GM12873 (cell line): ENCODE results near the gene PTK7.

Source experiments
- CTCF ChIP-seq: IDR thresholded peaks from 2 replicates; pipeline ENCODE4 v1.5.1; 2012; ENCODE audit warnings: low read depth, mild to moderate bottlenecking, moderate library complexity, low read length, control low read depth; ENCODE audit not compliant: insufficient read depth; ENCODE audit errors: missing control alignments

PTK7 gene

GRCh38 chr6:43192911-43193310, 116.8 kb downstream of the PTK7 start:
- no peak for TF ChIP-seq CTCF

- no peak for TF ChIP-seq CTCF
Observed at GRCh38 chr6:43193929-43194328, 117.8 kb downstream of the PTK7 start.

- TF ChIP-seq CTCF: no peak
Observed at GRCh38 chr6:43196337-43196736, 120.2 kb downstream of the PTK7 start.

- TF ChIP-seq CTCF: no peak
Observed at GRCh38 chr6:43199912-43200311, 123.8 kb downstream of the PTK7 start.

GRCh38 chr6:43200541-43200940, 124.4 kb downstream of the PTK7 start:
- no peak for TF ChIP-seq CTCF

- TF ChIP-seq CTCF: no peak
Observed at GRCh38 chr6:43202451-43202850, 126.3 kb downstream of the PTK7 start.

- TF ChIP-seq CTCF: no peak
Observed at GRCh38 chr6:43203029-43203717, 127.1 kb downstream of the PTK7 start.
